Measurements from ENCODE around the gene KAT6B.

The KAT6B gene

DNA sequence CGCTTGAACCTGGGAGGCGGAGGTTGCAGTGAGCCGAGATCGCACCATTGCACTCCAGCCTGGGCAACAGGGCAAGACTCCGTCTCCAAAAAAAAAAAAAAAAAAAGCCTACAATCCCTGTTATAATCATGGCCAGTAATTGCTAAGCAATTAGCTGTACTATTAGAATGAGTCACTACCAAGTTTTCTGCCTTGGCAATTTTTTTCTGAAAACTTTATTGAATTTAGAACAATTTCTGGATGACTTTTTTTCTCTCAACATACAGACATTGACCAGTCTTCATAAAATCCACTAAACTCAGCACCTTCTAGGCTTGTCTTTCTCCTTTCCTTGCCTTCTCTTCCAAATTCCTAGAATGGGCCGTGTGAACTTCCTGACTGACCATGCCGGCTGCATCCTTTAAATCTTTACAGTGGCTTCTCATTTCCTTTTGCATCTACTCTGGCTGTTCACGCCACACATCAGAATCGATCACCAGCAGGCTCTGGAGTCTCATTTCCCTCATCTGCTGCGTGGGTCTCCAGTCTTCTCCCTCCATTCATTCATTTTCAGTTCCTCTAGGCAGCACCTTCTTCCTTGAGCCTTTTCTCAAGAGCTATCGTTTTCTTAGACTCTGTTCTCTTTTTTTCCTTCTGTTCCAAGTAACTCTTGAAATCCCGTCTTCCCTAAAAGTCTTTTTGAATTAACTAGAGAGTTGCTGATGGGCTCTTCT is 107.9 kb downstream of the KAT6B start:
- no peak overlapping the region for H3K27ac ChIP-seq (ENCODE audit: insufficient read depth, low read length, poor library complexity, severe bottlenecking)
- H3K27me3 ChIP-seq (replicated peaks; ENCODE audit: control insufficient read depth, insufficient read depth, low read length, poor library complexity, severe bottlenecking), result no peaks in the 10 kb centered on the region
- no peaks in the 10 kb centered on the region for H3K4me1 ChIP-seq (ENCODE audit: control insufficient read depth, insufficient read depth, low read length, poor library complexity, severe bottlenecking)
- no peaks in the 10 kb centered on the region for H3K9me3 ChIP-seq (ENCODE audit: control insufficient read depth, low read length)
- no peak for DNase-seq
- no peaks in the 10 kb centered on the region for H3K36me3 ChIP-seq (ENCODE audit: control insufficient read depth, insufficient read depth, low read length)
- no peak overlapping the region for H3K4me3 ChIP-seq (ENCODE audit: insufficient read depth, low read depth, low read length, poor library complexity, severe bottlenecking)

DNA sequence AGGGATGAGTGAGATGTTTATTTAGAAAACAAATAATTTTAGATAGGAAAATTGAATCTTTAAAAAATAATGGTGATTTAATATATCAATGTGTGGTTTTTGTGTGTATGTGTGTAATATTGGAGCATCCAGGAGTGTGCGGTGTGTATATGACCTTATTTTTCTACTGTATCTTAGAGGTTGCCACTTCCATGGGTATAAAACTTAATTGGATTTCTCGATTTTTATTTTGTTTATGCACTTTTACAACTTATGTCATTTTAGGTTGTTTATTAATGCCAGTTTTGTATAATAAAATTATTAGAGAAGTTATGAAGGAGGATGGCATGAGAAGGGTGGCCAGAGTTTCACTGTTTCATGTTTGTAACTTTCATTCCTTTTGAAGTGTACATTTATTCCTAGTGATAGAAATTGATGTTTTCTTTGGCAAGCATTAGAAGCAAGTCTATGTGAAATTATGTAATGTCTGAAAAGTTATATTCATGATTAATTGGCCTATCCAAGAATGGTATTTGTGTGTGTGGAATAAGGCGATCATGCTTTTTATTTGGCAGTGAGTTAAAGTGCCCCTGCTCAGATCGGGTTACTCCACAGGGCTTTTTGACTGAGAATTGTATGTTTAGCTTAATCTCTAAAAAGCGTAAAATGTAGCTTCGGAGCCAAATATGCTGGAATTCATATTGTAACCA is 110.3 kb downstream of the KAT6B start:
- no peak for DNase-seq
- no peaks in the 10 kb centered on the region for H3K9me3 ChIP-seq (ENCODE audit: control insufficient read depth, low read length)
- H3K4me1 ChIP-seq (ENCODE audit: control insufficient read depth, insufficient read depth, low read length, poor library complexity, severe bottlenecking), result no peaks in the 10 kb centered on the region

DNA sequence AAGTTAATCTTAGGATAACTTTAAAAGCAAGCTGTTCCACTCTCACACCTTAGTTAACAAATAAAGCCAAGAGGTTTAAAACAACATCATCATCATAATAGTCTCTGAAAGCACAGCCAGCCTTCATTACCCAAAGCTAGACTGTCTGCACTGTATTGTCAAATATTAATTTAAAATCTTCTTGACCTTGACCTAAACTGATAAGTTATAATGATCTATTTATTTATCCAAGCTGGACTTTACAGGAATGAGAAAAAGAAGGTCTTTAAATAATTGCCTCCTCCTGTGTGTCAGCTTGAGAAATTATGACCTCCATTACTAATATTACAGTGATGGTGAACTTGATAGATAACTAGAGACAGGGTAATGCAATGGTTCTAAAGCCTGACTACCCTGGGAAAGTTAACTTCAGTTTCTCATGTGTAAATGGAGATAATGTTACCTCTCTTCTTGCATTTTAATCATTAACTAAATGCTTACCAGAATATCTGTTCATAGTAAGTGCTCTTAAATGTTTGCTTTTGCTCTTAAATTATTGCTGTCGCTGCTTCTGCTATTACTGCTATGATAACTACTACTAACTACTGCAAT is 111.0 kb downstream of the KAT6B start:
- no peaks in the 10 kb centered on the region for H3K36me3 ChIP-seq (ENCODE audit: control insufficient read depth, insufficient read depth, low read length)
- H3K27me3 ChIP-seq (replicated peaks; ENCODE audit: control insufficient read depth, insufficient read depth, low read length, poor library complexity, severe bottlenecking), result no peaks in the 10 kb centered on the region
- H3K4me3 ChIP-seq (ENCODE audit: insufficient read depth, low read depth, low read length, poor library complexity, severe bottlenecking), result no peak overlapping the region
- H3K4me1 ChIP-seq (ENCODE audit: control insufficient read depth, insufficient read depth, low read length, poor library complexity, severe bottlenecking), result no peaks in the 10 kb centered on the region
- no peak overlapping the region for H3K27ac ChIP-seq (ENCODE audit: insufficient read depth, low read length, poor library complexity, severe bottlenecking)
- no peaks in the 10 kb centered on the region for H3K9me3 ChIP-seq (ENCODE audit: control insufficient read depth, low read length)
- no peak for DNase-seq

More for the DNA sequence above, 110.3 kb downstream of the KAT6B start:
- Histone ChIP-seq H3K27ac (ENCODE audit: insufficient read depth, low read length, poor library complexity, severe bottlenecking) (no peak overlapping the region), H3K27me3 (replicated peaks; ENCODE audit: control insufficient read depth, insufficient read depth, low read length, poor library complexity, severe bottlenecking) (no peaks in the 10 kb centered on the region), H3K36me3 (ENCODE audit: control insufficient read depth, insufficient read depth, low read length) (no peaks in the 10 kb centered on the region), H3K4me3 (ENCODE audit: insufficient read depth, low read depth, low read length, poor library complexity, severe bottlenecking) (no peak overlapping the region)

DNA sequence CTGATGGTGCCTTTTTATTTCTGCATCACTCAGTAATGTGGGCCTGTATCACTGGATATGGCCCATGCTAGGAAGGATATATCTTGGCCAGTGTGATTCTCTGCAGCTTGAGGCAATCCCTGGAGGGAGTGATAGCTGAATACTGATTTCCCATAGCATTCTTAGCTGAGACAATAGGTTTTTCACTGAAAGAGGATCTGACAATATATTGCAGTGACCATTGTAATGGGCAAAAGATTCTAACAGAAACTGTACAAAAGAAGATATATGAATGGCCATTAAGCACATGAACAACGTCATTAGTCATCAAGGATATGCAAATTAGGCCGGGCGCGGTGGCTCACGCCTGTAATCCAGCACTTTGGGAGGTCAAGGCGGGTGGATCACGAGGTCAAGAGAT is 117.8 kb downstream of the KAT6B start:
- no peak for DNase-seq
- Histone ChIP-seq H3K4me3 (ENCODE audit: insufficient read depth, low read depth, low read length, poor library complexity, severe bottlenecking) (no peak overlapping the region), H3K9me3 (ENCODE audit: control insufficient read depth, low read length) (no peaks in the 10 kb centered on the region), H3K36me3 (ENCODE audit: control insufficient read depth, insufficient read depth, low read length) (no peaks in the 10 kb centered on the region), H3K4me1 (ENCODE audit: control insufficient read depth, insufficient read depth, low read length, poor library complexity, severe bottlenecking) (no peaks in the 10 kb centered on the region), H3K27ac (ENCODE audit: insufficient read depth, low read length, poor library complexity, severe bottlenecking) (no peak overlapping the region), H3K27me3 (replicated peaks; ENCODE audit: control insufficient read depth, insufficient read depth, low read length, poor library complexity, severe bottlenecking) (no peaks in the 10 kb centered on the region)

DNA sequence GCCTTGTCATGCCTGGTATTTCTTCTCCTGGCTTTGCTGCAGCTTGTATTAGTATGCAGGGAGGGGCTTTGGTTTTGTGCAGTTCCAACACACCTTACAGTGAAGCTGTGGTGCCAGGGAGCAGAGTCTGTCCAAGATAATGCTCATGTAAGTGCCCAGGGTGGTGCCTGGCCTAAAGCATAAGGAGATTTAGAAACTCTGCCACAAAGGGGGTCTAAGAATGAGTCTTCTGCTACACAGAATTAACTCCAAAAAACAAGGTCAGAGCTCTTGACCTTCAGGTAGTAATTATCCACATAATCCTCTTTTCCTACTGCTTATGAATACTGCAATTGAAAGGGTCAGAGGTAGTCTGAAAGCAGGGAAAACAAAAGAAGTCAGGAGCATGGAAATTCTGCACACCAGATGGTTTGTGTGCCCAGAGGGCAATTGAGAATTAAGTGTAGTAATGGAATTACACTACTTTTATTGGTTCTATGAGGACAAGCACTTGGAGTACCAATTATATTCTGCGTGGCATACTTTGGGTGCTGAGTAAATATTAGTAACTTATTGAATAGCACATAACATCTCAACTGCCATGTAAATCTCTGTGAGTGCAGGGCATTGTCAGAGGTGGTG is 121.5 kb downstream of the KAT6B start:
- Histone ChIP-seq H3K9me3 (ENCODE audit: control insufficient read depth, low read length) (no peaks in the 10 kb centered on the region), H3K36me3 (ENCODE audit: control insufficient read depth, insufficient read depth, low read length) (peaks cover 2% of the 10 kb centered on the region), H3K4me1 (ENCODE audit: control insufficient read depth, insufficient read depth, low read length, poor library complexity, severe bottlenecking) (no peaks in the 10 kb centered on the region), H3K27me3 (replicated peaks; ENCODE audit: control insufficient read depth, insufficient read depth, low read length, poor library complexity, severe bottlenecking) (no peaks in the 10 kb centered on the region), H3K27ac (ENCODE audit: insufficient read depth, low read length, poor library complexity, severe bottlenecking) (no peak overlapping the region), H3K4me3 (ENCODE audit: insufficient read depth, low read depth, low read length, poor library complexity, severe bottlenecking) (no peak overlapping the region)
- no peak for DNase-seq

DNA sequence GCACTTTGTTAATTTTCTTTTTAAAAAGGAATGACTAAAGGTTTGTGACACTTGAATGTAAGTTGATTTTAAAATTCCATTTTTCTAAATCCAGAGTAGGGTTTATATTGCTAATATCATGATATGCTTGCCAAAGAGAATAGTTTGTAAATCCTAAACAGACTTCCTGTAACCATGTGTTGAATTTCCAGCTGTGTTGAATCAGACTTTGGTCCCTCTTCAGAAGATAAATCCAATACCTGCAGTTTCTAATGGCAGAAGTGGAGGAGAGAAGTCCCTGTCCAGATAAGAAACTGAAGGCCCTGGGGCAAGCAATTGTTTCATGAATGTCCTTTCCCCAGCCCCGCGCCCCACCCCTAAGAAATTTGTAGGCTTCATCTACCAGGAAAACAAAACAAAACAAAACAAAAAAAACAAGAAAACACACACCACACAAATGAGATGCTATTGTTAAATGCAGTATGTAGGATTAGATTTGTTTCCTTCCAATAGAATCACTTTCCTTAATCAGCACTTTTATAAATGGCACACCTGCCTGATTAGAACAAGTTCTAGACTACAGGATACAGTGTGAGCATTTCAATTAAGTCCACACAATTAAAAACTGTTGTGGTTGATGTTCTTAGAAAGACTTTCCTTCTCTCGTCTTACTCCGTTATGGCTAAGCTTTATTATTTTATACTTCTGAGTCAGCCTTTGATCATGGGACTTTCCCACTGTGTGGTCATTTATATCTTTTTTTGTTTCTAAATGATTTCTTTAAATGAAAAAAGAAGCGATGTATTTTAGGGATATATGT is 122.8 kb downstream of the KAT6B start:
- H3K4me1 ChIP-seq (ENCODE audit: control insufficient read depth, insufficient read depth, low read length, poor library complexity, severe bottlenecking), result no peaks in the 10 kb centered on the region
- no peaks in the 10 kb centered on the region for H3K27me3 ChIP-seq (replicated peaks; ENCODE audit: control insufficient read depth, insufficient read depth, low read length, poor library complexity, severe bottlenecking)
- H3K27ac ChIP-seq (ENCODE audit: insufficient read depth, low read length, poor library complexity, severe bottlenecking), result no peak overlapping the region
- no peaks in the 10 kb centered on the region for H3K9me3 ChIP-seq (ENCODE audit: control insufficient read depth, low read length)
- no peak for DNase-seq
- no peak overlapping the region for H3K4me3 ChIP-seq (ENCODE audit: insufficient read depth, low read depth, low read length, poor library complexity, severe bottlenecking)
- H3K36me3 ChIP-seq (ENCODE audit: control insufficient read depth, insufficient read depth, low read length), result peaks cover 2% of the 10 kb centered on the region

DNA sequence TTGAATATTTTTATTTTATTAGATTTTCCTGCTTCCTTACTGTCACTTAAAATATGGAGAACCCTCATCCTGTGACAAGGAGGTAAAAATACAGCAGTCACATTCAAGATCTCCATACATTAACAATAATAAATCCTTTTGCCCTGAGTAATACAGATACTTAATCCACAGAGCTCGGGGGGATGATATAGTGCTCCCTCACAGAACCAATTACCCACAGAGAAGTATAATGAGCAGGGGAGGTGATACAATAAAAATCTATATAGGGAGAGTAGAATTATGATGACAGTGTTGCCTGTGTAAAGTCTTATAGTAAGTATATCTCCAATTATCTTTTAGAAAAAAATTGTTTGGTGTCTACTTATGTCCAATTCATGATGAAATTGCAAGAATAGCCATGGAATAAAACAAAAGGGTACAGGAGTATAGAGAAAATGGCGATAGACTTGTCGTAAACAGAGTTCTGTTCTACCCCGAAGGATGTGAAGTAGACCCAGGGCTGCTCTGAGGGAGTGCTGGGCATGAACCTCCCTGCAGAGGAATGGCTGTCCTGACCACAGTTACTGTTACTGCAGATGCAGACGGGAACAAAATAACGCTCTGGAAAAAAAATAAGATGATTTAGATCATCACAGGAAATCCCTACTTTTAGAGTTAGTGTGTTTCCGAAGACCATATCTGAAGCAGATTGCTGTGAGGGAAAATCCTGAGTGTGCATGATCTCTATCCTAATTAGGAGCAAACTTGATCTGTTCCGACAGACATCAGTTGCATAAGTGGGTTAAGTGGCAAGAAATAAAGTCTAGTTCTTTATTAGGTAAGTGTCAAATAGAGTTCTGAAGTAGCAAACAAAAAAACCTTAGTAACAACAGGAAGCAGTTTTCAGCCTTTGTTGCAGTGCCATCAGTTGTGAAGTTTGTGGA is 123.7 kb downstream of the KAT6B start:
- Histone ChIP-seq H3K36me3 (ENCODE audit: control insufficient read depth, insufficient read depth, low read length) (peaks cover 2% of the 10 kb centered on the region), H3K27me3 (replicated peaks; ENCODE audit: control insufficient read depth, insufficient read depth, low read length, poor library complexity, severe bottlenecking) (no peaks in the 10 kb centered on the region), H3K9me3 (ENCODE audit: control insufficient read depth, low read length) (no peaks in the 10 kb centered on the region), H3K4me1 (ENCODE audit: control insufficient read depth, insufficient read depth, low read length, poor library complexity, severe bottlenecking) (no peaks in the 10 kb centered on the region), H3K4me3 (ENCODE audit: insufficient read depth, low read depth, low read length, poor library complexity, severe bottlenecking) (no peak overlapping the region), H3K27ac (ENCODE audit: insufficient read depth, low read length, poor library complexity, severe bottlenecking) (no peak overlapping the region)
- DNase-seq, result no peak

DNA sequence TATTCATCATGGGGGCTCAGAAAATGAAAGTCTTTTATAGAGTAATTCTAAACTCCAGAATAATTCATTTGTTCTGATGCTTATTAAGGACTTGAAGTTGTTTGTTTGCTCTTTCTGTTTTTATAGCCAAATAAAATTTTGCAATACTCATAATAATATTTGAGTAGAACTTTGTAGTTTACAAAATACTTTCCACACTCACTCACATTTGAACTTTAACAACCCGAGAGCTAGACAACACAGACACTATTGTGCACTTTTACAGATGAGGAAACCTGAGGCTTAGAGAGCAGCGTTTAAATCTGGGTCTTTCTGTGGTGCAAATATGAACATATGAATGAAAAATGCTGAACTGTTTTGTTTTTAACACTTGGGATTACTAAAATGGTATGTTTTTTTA is 126.8 kb downstream of the KAT6B start:
- peaks cover 2% of the 10 kb centered on the region for H3K36me3 ChIP-seq (ENCODE audit: control insufficient read depth, insufficient read depth, low read length)
- H3K9me3 ChIP-seq (ENCODE audit: control insufficient read depth, low read length), result no peaks in the 10 kb centered on the region
- DNase-seq, result no peak
- H3K4me3 ChIP-seq (ENCODE audit: insufficient read depth, low read depth, low read length, poor library complexity, severe bottlenecking), result no peak overlapping the region
- no peaks in the 10 kb centered on the region for H3K27me3 ChIP-seq (replicated peaks; ENCODE audit: control insufficient read depth, insufficient read depth, low read length, poor library complexity, severe bottlenecking)
- no peaks in the 10 kb centered on the region for H3K4me1 ChIP-seq (ENCODE audit: control insufficient read depth, insufficient read depth, low read length, poor library complexity, severe bottlenecking)
- no peak overlapping the region for H3K27ac ChIP-seq (ENCODE audit: insufficient read depth, low read length, poor library complexity, severe bottlenecking)

DNA sequence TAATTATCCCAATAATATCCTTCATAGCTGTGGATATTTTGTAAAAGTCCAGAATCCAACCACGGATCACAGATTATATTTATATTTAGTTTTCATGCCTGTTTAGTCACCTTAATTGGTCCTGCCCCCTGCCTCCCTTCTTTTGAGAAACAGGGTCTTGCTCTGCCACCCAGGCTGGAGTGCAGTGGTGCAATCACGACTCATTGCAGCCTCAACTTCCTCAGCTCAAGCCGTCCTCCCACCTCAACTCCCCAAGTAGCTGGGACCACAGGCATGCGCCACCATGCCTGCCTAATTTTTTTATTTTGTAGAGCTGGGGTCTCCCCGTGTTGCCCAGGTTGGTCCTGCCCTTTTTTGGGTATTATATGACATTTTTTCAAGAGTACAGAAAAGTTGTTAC is 129.4 kb downstream of the KAT6B start:
- no peaks in the 10 kb centered on the region for H3K4me1 ChIP-seq (ENCODE audit: control insufficient read depth, insufficient read depth, low read length, poor library complexity, severe bottlenecking)
- H3K4me3 ChIP-seq (ENCODE audit: insufficient read depth, low read depth, low read length, poor library complexity, severe bottlenecking), result no peak overlapping the region
- no peak overlapping the region for H3K27ac ChIP-seq (ENCODE audit: insufficient read depth, low read length, poor library complexity, severe bottlenecking)
- DNase-seq, result no peak
- no peaks in the 10 kb centered on the region for H3K27me3 ChIP-seq (replicated peaks; ENCODE audit: control insufficient read depth, insufficient read depth, low read length, poor library complexity, severe bottlenecking)
- H3K36me3 ChIP-seq (ENCODE audit: control insufficient read depth, insufficient read depth, low read length), result peaks cover 2% of the 10 kb centered on the region
- H3K9me3 ChIP-seq (ENCODE audit: control insufficient read depth, low read length), result no peaks in the 10 kb centered on the region

All from effector memory CD4-positive, alpha-beta T cell (primary cell).